Cardiac atrium fibroblast (primary cell): ENCODE results near the gene DNAJC5G. TPM values are rescaled to one million over a fixed set of nuclear protein-coding genes. Genes with fewer than 3 reads are reported as not detected.

Source experiments
- total RNA-seq: library from RNA; depleted of rRNA; stranded (reverse); fragments of >200 nt; gene quantifications from 2 replicates; pipeline ENCODE4 v1.2.3, GENCODE V29; 2015

The DNAJC5G gene
- not detected in 2 replicates for total RNA-seq

GRCh38 chr2:27275211-27276150 is at the start of gene DNAJC5G:
TSS of gene DNAJC5G (plus strand) at chr2:27275433. CDS start at chr2:27276729, 1,296 bp downstream.

GRCh38 chr2:27262379-27263286 is 12.6 kb upstream of the DNAJC5G start, which contains the start of gene SLC30A3:
TSS of gene SLC30A3 (minus strand) at chr2:27263047. CDS start at chr2:27262906, 141 bp downstream.

DNA sequence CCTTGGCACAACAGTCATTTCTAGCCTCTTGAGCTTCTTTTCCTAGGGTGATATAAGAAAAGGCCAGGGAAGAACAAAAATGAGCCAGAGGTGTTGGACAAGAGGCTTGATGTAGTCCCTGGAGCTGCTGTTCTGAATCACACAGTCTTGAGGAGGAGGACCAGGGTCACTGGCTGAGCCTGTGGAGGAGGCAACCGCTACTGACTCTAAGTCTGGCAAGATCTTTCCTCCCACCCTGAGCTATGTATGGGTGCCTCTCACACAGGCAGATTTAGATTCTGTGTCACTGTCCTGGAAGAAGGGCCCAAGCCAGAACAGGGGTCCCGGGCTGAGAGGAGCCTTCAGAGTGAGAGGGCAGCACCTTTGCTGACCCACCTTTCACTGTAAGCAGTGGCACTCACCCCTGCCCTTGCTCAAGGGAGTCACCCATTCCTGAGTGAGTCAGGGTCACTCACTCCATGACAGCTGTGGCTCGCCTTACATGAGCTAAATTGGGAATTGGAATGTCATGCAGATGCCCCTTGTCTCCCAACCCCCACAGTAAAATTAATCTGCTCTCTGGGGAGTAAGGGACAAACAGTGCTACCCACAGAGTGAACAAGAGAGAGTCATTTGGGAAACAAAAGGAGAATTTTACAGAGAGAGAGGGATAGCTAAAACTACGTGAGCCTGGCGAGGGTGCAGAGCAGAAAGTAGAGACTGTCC is 6.8 kb downstream of the DNAJC5G start, which contains the start of gene TRIM54:
Gene TRIM54 (plus strand): TSS at position 575 of the 705 bp plus-strand sequence. CDS start 303 bp downstream, outside the sequence.

GRCh38 chr2:27308359-27308881 is 33.2 kb downstream of the DNAJC5G start, which contains the start of gene UCN:
TSS of gene UCN (minus strand) at chr2:27308445. CDS start at chr2:27307895, 550 bp downstream.

DNA sequence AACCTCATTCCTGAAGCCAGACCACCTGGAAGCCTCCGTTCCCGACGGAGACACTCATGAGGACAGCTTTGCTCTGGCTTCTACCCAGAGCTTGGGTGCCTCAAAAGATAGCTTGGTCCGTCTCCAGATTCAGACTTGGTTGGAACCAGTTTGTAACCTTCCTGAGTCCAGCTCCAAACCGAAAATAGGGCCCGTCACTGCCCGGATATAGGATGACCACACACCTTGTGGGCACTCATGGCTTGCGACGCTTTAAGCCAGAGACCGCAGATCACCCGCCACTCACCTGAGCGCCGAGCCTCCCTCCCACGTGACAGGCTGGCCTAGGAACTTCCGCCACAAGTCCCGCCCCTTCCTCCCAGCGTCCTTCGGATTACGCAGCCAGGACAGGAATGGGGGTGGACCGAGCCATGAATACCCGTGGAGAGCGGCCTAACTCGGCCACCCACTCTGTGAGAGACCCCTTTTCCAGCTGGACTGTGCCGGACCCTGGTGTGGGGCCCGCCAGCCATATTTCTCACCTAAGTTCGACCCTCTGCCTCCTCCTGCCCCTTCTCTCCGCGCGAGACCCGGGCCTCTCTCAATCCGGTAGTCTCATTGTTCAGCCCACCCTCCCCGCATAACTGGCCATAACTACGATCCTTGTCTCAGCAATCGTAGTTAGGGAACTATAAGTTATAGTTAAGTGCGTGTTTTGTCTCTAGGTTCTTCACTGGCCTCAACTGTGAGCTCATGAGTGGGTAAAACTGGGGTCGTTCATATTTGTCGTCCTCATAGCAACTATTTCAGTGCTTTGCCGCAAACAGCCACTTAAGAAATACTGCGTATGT is 47.7 kb downstream of the DNAJC5G start, which contains the start of gene MPV17:
Gene MPV17 (minus strand): TSS at position 332 of the 830 bp plus-strand sequence. CDS start 580 bp downstream, outside the sequence.

Other genes with a start within 250 kb of the DNAJC5G start
- 43.7 and 46.0 TPM in 2 replicates for gene TMEM214, start 242.5 kb upstream of the DNAJC5G start, total RNA-seq
- gene AGBL5, start 223.8 kb upstream of the DNAJC5G start, total RNA-seq = 12.6 and 14.9 TPM in 2 replicates
- gene OST4, start 203.8 kb upstream of the DNAJC5G start, total RNA-seq = 558 and 652 TPM in 2 replicates
- gene EMILIN1, start 196.8 kb upstream of the DNAJC5G start, total RNA-seq = 273 and 388 TPM in 2 replicates
- 1.3 TPM in 1 of 2 replicates, not detected in the other for gene KHK, start 188.7 kb upstream of the DNAJC5G start, total RNA-seq
- gene CGREF1, start 156.3 kb upstream of the DNAJC5G start, total RNA-seq = 11.6 and 28.2 TPM in 2 replicates
- gene ABHD1, start 151.6 kb upstream of the DNAJC5G start, total RNA-seq = not detected in 2 replicates
- 65.2 and 72.1 TPM in 2 replicates for gene PREB, start 140.8 kb upstream of the DNAJC5G start, total RNA-seq
- gene PRR30, start 136.0 kb upstream of the DNAJC5G start, total RNA-seq = not detected in 2 replicates
- gene TCF23, start 126.4 kb upstream of the DNAJC5G start, total RNA-seq = under 0.01 TPM in 1 of 2 replicates, not detected in the other
- gene ATRAID, start 63.4 kb upstream of the DNAJC5G start, total RNA-seq = 148 and 204 TPM in 2 replicates
- 7.6 and 13.0 TPM in 2 replicates for gene SLC5A6, start 63.2 kb upstream of the DNAJC5G start, total RNA-seq
- 22.9 and 29.3 TPM in 2 replicates for gene CAD, start 58.1 kb upstream of the DNAJC5G start, total RNA-seq
- not detected in 2 replicates for gene SLC30A3, start 12.4 kb upstream of the DNAJC5G start, total RNA-seq
- not detected in 2 replicates for gene TRIM54, start 7.0 kb downstream of the DNAJC5G start, total RNA-seq
- 1.3 and 4.5 TPM in 2 replicates for gene UCN, start 33.0 kb downstream of the DNAJC5G start, total RNA-seq
- gene MPV17, start 47.7 kb downstream of the DNAJC5G start, total RNA-seq = 69.1 and 102 TPM in 2 replicates
- 31.6 and 44.4 TPM in 2 replicates for gene GTF3C2, start 81.3 kb downstream of the DNAJC5G start, total RNA-seq
- gene EIF2B4, start 94.9 kb downstream of the DNAJC5G start, total RNA-seq = 29.2 and 31.3 TPM in 2 replicates
- gene SNX17, start 95.2 kb downstream of the DNAJC5G start, total RNA-seq = 148 and 159 TPM in 2 replicates
- 4.0 and 6.2 TPM in 2 replicates for gene ZNF513, start 105.3 kb downstream of the DNAJC5G start, total RNA-seq
- 54.6 and 54.7 TPM in 2 replicates for gene PPM1G, start 134.2 kb downstream of the DNAJC5G start, total RNA-seq
- gene NRBP1, start 153.2 kb downstream of the DNAJC5G start, total RNA-seq = 75.3 and 91.5 TPM in 2 replicates
- gene KRTCAP3, start 166.9 kb downstream of the DNAJC5G start, total RNA-seq = 0.97 TPM in 1 of 2 replicates, not detected in the other
- 17.9 and 35.2 TPM in 2 replicates for gene IFT172, start 214.3 kb downstream of the DNAJC5G start, total RNA-seq
- 12.8 and 15.6 TPM in 2 replicates for gene FNDC4, start 219.8 kb downstream of the DNAJC5G start, total RNA-seq
- gene GCKR, start 221.4 kb downstream of the DNAJC5G start, total RNA-seq = 0.32 TPM in 1 of 2 replicates, not detected in the other